Fibroblast of villous mesenchyme (primary cell): Measurements from ENCODE around the gene TICAM2. TPM values are rescaled to one million over a fixed set of nuclear protein-coding genes. Genes with fewer than 3 reads are reported as not detected.

Experiments
- DNase-seq: peaks from one replicate; pipeline ENCODE4 v3.0.0-alpha.2; 2010; ENCODE audit warnings: low read depth
- H3K4me3 ChIP-seq: 2 replicates; pipeline ENCODE4 v1.5.1; 2011; ENCODE audit warnings: low read depth, mild to moderate bottlenecking, low read length
- CTCF ChIP-seq: IDR thresholded peaks from 2 replicates; pipeline ENCODE4 v1.5.1; 2012; ENCODE audit warnings: low read depth, mild to moderate bottlenecking, low read length; ENCODE audit not compliant: insufficient read depth
- total RNA-seq: library from RNA; depleted of rRNA; stranded (reverse); fragments of >200 nt; gene quantifications from 2 replicates; pipeline ENCODE4 v1.2.3, GENCODE V29; 2012

TICAM2 gene
- total RNA-seq, 1 donor: 6.9 TPM

GRCh38 chr5:115611873-115612272, 9.6 kb upstream of the TICAM2 start:
- TF ChIP-seq CTCF: no peak
- DNase-seq: no peak
- no peak overlapping the region for H3K4me3 ChIP-seq

- no peak for TF ChIP-seq CTCF
- no peak for DNase-seq
- H3K4me3 ChIP-seq: no peak overlapping the region
These were observed 5.7 kb upstream of the TICAM2 start for GRCh38 chr5:115607935-115608334.

GRCh38 chr5:115605436-115605835, 3.2 kb upstream of the TICAM2 start:
- TF ChIP-seq CTCF: no peak
- DNase-seq: no peak
- no peak overlapping the region for H3K4me3 ChIP-seq

GRCh38 chr5:115602591-115603125, 379 bp upstream of the TICAM2 start:
- peak overlapping the region; percentile 79 for H3K4me3 ChIP-seq
- no peak for DNase-seq
- no peak for TF ChIP-seq CTCF

GRCh38 chr5:115600766-115601165, 1.5 kb downstream of the TICAM2 start:
- DNase-seq: peak; percentile 49
- no peak for TF ChIP-seq CTCF
- peak overlapping the region; percentile 79 for H3K4me3 ChIP-seq

- H3K4me3 ChIP-seq: no peak overlapping the region
- DNase-seq: no peak
- TF ChIP-seq CTCF: no peak
These were observed 2.4 kb downstream of the TICAM2 start for GRCh38 chr5:115599924-115600323.

GRCh38 chr5:115599502-115599901, 2.8 kb downstream of the TICAM2 start:
- H3K4me3 ChIP-seq: no peak overlapping the region
- no peak for TF ChIP-seq CTCF
- peak; percentile 70 for DNase-seq
